Heart left ventricle (tissue), 16 donors: ENCODE results near the gene GTF2A1L. TPM values are rescaled to one million over a fixed set of nuclear protein-coding genes. Genes with fewer than 3 reads are reported as not detected.

Experiments used
- ATAC-seq, 4 donors: fragments of 200-7000 bp; cut with Tn5 transposase; one replicate each; pipeline ENCODE4 v1.9.1; 2020 to 2022; ENCODE audit warnings: moderate library complexity in 4 of 4, mild to moderate bottlenecking in 3 of 4, moderate number of reproducible peaks in 1 of 4
- DNase-seq, 5 donors: peaks; one replicate each; pipeline ENCODE4 v3.0.0-alpha.2; 2020
- H3K27ac ChIP-seq, 12 donors: fragments of 200-600 bp; sonication (generic) in 4 of 12; one replicate each; pipeline versions ENCODE4 v1.5.0 to v1.8.0; 2016 to 2022; ENCODE audit warnings: mild to moderate bottlenecking in 2 of 12
- H3K27me3 ChIP-seq, 9 donors: fragments of 200-600 bp; sonication (generic) in 2 of 9; one replicate each; pipeline versions ENCODE4 v1.5.1 to v1.8.0; 2016 to 2022; ENCODE audit warnings: mild to moderate bottlenecking in 3 of 9
- H3K36me3 ChIP-seq, 9 donors: fragments of 200-600 bp; sonication (generic) in 2 of 9; one replicate each; pipeline versions ENCODE4 v1.5.0 to v1.8.0; 2018 to 2022; ENCODE audit warnings: mild to moderate bottlenecking in 2 of 9
- H3K4me1 ChIP-seq, 12 donors: fragments of 200-600 bp; sonication (generic) in 4 of 12; one replicate each; pipeline versions ENCODE4 v1.5.0 to v1.8.0; 2016 to 2022; ENCODE audit warnings: mild to moderate bottlenecking in 3 of 12
- H3K4me3 ChIP-seq, 12 donors: fragments of 200-600 bp; sonication (generic) in 4 of 12; one replicate each; pipeline versions ENCODE4 v1.5.0 to v1.8.0; 2017 to 2022; ENCODE audit warnings: mild to moderate bottlenecking in 9 of 12, moderate library complexity in 4 of 12
- H3K9me3 ChIP-seq, 12 donors: fragments of 200-600 bp; sonication (generic) in 4 of 12; one replicate each; pipeline versions ENCODE4 v1.5.0 to v1.8.0; 2016 to 2022; ENCODE audit warnings: mild to moderate bottlenecking in 1 of 12
- POLR2A ChIP-seq, 2 donors: fragments of 450-650 bp; IDR thresholded peaks; one replicate each; pipeline ENCODE4 v1.6.1; 2017; ENCODE audit warnings: antibody characterized with exemption in 2 of 2, mild to moderate bottlenecking in 2 of 2, moderate library complexity in 2 of 2
- WGBS, 4 donors: extraction: QIAGEN DNeasy Blood & Tissue Kit in 2 of 4; methylation state at CpG; one replicate each; pipeline versions ENCODE4 v1.1.5 to v1.1.7; 2013 to 2018; 5-methylcytosine and 5-hydroxymethylcytosine counted together
- intact Hi-C, 10 donors: fragments of 100-400 bp; cut with DNase I; formaldehyde crosslinking; loops; one replicate each; pipeline versions ENCODE4 v1.11.1 to v1.14.2; 2022
- polyA plus RNA-seq, 2 donors: library from polyadenylated mRNA; stranded (reverse); fragments of 200-250 nt; gene quantifications; one replicate each; pipeline ENCODE4 v1.2.3, GENCODE V29; 2013
- total RNA-seq, 9 donors: library from RNA; depleted of rRNA in 2 of 9; stranded (reverse); fragments of >200 nt in 2 of 9; fragmentation: NEBNext Ultra II Directional in 3 of 9; extraction: Animal tissue kit (Norgen Biotek cat#: 25700) in 3 of 9; gene quantifications; one replicate each; pipeline versions ENCODE4 v1.1.0 to v1.2.4, GENCODE V29; 2016 to 2023
- TF ChIP-seq, protein P1 (sequence below), 12 donors: fragments of 200-600 bp; sonication (generic) in 4 of 12; IDR thresholded peaks; one replicate each; pipeline versions ENCODE4 v1.5.0 to v1.8.0; 2018 to 2022; ENCODE audit warnings: antibody characterized with exemption in 12 of 12, mild to moderate bottlenecking in 5 of 12
- donor health status: ischemic (EF 13 %, LVEDD 7.1; RV severe dilation, severe dysfunction).
- donor health status: healthy with polysubstance abuse.
- donor health status: DM: no; HTN: yes; CAD: no.
- donor health status: DM: no; HTN: no; CAD: no.
- donor health status: ischemic (EF 25% LVEDD 6.9; RV normal size, moderate dysfunction).
- donor health status: ischemic (EF 25% LVEDD 5.7; RV mildly dilated, moderate dysfunction).
- donor health status: healthy.
- donor health status: DM: yes; HTN: yes; CAD: no.
- donor health status: ischemic (EF 35%, LVEDD 5.7; RV mildly dilated, moderate dysfunction).
- donor health status: nonischemic (EF 11% LVEDD 7.7; RV severe dilation, severe dysfunction).
- donor health status: DM: yes; HTN: yes; CAD: no.
- donor health status: PGD.
- donor health status: ischemic (EF 29% LVEDD 5.4; RV normal size, mild dysfunction).
- donor health status: nonischemic (EF 23%, LVEDD 6.1; RV moderate dilation, normal function).

GTF2A1L gene
- total and polyA plus RNA-seq, 11 donors, result 0.14 to 0.95 (median 0.63) TPM; not detected in 8

GRCh38 chr2:48574353-48575287, 43.0 kb upstream of the GTF2A1L start:
- intact Hi-C loops, result no loop called here
- Histone ChIP-seq H3K4me1 (peaks cover 0 to 9% (median 0%) of the 10 kb centered on the region in 12 donors), H3K36me3 (no peaks in the 10 kb centered on the region), H3K4me3 (no peak overlapping the region), H3K27ac (no peak overlapping the region), H3K9me3 (no peaks in the 10 kb centered on the region), H3K27me3 (no peaks in the 10 kb centered on the region)
- WGBS, 4 donors, result 85 to 87% (median 86%) methylated on average over 9 of the region's 9 CpGs
- TF ChIP-seq, protein P1, sequence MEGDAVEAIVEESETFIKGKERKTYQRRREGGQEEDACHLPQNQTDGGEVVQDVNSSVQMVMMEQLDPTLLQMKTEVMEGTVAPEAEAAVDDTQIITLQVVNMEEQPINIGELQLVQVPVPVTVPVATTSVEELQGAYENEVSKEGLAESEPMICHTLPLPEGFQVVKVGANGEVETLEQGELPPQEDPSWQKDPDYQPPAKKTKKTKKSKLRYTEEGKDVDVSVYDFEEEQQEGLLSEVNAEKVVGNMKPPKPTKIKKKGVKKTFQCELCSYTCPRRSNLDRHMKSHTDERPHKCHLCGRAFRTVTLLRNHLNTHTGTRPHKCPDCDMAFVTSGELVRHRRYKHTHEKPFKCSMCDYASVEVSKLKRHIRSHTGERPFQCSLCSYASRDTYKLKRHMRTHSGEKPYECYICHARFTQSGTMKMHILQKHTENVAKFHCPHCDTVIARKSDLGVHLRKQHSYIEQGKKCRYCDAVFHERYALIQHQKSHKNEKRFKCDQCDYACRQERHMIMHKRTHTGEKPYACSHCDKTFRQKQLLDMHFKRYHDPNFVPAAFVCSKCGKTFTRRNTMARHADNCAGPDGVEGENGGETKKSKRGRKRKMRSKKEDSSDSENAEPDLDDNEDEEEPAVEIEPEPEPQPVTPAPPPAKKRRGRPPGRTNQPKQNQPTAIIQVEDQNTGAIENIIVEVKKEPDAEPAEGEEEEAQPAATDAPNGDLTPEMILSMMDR (IDR thresholded peaks at IDR 0.05), result no peak
- no peak for TF ChIP-seq POLR2A (IDR thresholded peaks at IDR 0.05)
- no peak for DNase-seq
- ATAC-seq, result no peak

- 84 to 90% (median 86%) methylated on average over 4 of the region's 4 CpGs for WGBS, 4 donors
- Histone ChIP-seq H3K4me3 (no peak overlapping the region), H3K4me1 (peaks cover 0 to 7% (median 0%) of the 10 kb centered on the region in 12 donors), H3K36me3 (peaks cover 0 to 11% (median 0%) of the 10 kb centered on the region in 9 donors), H3K27ac (no peak overlapping the region), H3K9me3 (no peaks in the 10 kb centered on the region), H3K27me3 (no peaks in the 10 kb centered on the region)
- ATAC-seq (no peak), DNase-seq (no peak)
- intact Hi-C loops, result no loop called here
- TF ChIP-seq POLR2A (IDR thresholded peaks at IDR 0.05), result no peak
- TF ChIP-seq, protein P1 (IDR thresholded peaks at IDR 0.05), result no peak
These were observed 39.3 kb upstream of the GTF2A1L start for GRCh38 chr2:48578313-48578712.

GRCh38 chr2:48583961-48584360, 33.7 kb upstream of the GTF2A1L start:
- Histone ChIP-seq H3K9me3 (no peaks in the 10 kb centered on the region), H3K27me3 (no peaks in the 10 kb centered on the region), H3K4me1 (peaks cover 0 to 2% (median 0%) of the 10 kb centered on the region in 12 donors), H3K36me3 (peaks cover 0 to 13% (median 0%) of the 10 kb centered on the region in 9 donors), H3K27ac (no peak overlapping the region), H3K4me3 (no peak overlapping the region)
- TF ChIP-seq POLR2A (IDR thresholded peaks at IDR 0.05), result no peak
- TF ChIP-seq, protein P1 (IDR thresholded peaks at IDR 0.05), result no peak
- intact Hi-C loops, result loop anchor here in 6 of 10 donors (10.0 kb wide), 5 partner anchors 49 to 279 kb away; partner anchors contain the start of gene STON1 (in 2 of the 6)
- DNase-seq, result no peak
- 97 to 98% (median 97%) methylated on average over 3 of the region's 3 CpGs for WGBS, 4 donors
- ATAC-seq, result no peak

- Histone ChIP-seq H3K9me3 (no peaks in the 10 kb centered on the region), H3K36me3 (peaks cover 0 to 13% (median 0%) of the 10 kb centered on the region in 9 donors), H3K4me3 (no peak overlapping the region), H3K27me3 (no peaks in the 10 kb centered on the region), H3K27ac (no peak overlapping the region), H3K4me1 (peaks cover 0 to 4% (median 0%) of the 10 kb centered on the region in 12 donors)
- WGBS, 4 donors, result 98 to 100% (median 98%) methylated on average over 4 of the region's 4 CpGs
- intact Hi-C loops, result loop anchor here in 6 of 10 donors (10.0 kb wide), 5 partner anchors 50 to 280 kb away; partner anchors contain the start of gene STON1 (in 2 of the 6)
- no peak for DNase-seq
- ATAC-seq, result no peak
- TF ChIP-seq POLR2A (IDR thresholded peaks at IDR 0.05), result no peak
- TF ChIP-seq, protein P1 (IDR thresholded peaks at IDR 0.05), result no peak
These were observed 33.1 kb upstream of the GTF2A1L start for GRCh38 chr2:48584551-48584950.
